ENCODE data around the gene WDPCP.
A peak's percentile ranks its signal among the peaks of the same experiment; 100 is the strongest.
"Not testable (repeated sequence)": the region's sequence is repeated elsewhere in the genome, so short reads cannot be mapped to it uniquely, and the experiment has no call there.

WDPCP gene

GRCh38 chr2:63619328-63619727 is 31.1 kb upstream of the WDPCP start:
- TF ChIP-seq ZFX (IDR thresholded peaks at IDR 0.05) (no peak), CTCF (conservative IDR thresholded peaks at IDR 0.05) (no peak)
- H3K27ac ChIP-seq, result no peak overlapping the region

- TF ChIP-seq ZFX (IDR thresholded peaks at IDR 0.05) (no peak), CTCF (conservative IDR thresholded peaks at IDR 0.05) (no peak)
- no peak overlapping the region for H3K27ac ChIP-seq
These were observed 29.1 kb upstream of the WDPCP start for GRCh38 chr2:63617366-63617765.

- peak overlapping the region; percentile 48 for H3K27ac ChIP-seq
These were observed 27.0 kb upstream of the WDPCP start for GRCh38 chr2:63614983-63615945.

GRCh38 chr2:63614448-63614968 is 26.2 kb upstream of the WDPCP start:
- TF ChIP-seq ZFX (IDR thresholded peaks at IDR 0.05), result no peak
- TF ChIP-seq CTCF (conservative IDR thresholded peaks at IDR 0.05), result no peak
- H3K27ac ChIP-seq, result no peak overlapping the region; the same call in 1 of the 2 replicates

More at GRCh38 chr2:63614983-63615945, 27.0 kb upstream of the WDPCP start:
- no peak for TF ChIP-seq ZFX (IDR thresholded peaks at IDR 0.05)
- TF ChIP-seq CTCF (conservative IDR thresholded peaks at IDR 0.05), result no peak

GRCh38 chr2:63613391-63613901 is 25.2 kb upstream of the WDPCP start:
- no peak for TF ChIP-seq CTCF (conservative IDR thresholded peaks at IDR 0.05)
- TF ChIP-seq ZFX (IDR thresholded peaks at IDR 0.05), result no peak
- no peak overlapping the region for H3K27ac ChIP-seq

GRCh38 chr2:63610525-63610924 is 22.2 kb upstream of the WDPCP start:
- H3K27ac ChIP-seq, result no peak overlapping the region
- TF ChIP-seq CTCF (conservative IDR thresholded peaks at IDR 0.05), result no peak
- TF ChIP-seq ZFX (IDR thresholded peaks at IDR 0.05), result no peak

GRCh38 chr2:63608865-63609264 is 20.6 kb upstream of the WDPCP start:
- not testable (repeated sequence) for H3K27ac ChIP-seq
